HEK293 (cell line): Measurements from ENCODE around the gene WDR82.

Experiments used
- GLIS1 ChIP-seq: fragments of 450-650 bp; formaldehyde crosslinking; IDR thresholded peaks from 2 replicates; pipeline ENCODE4 v1.5.1; 2016; ENCODE audit warnings: missing biosample characterization, missing genetic modification characterization
- TCF7L2 ChIP-seq: IDR thresholded peaks from 2 replicates; pipeline ENCODE4 v1.6.1; 2011; ENCODE audit warnings: low read depth, mild to moderate bottlenecking, inconsistent platforms, low read length, moderate library complexity, borderline replicate concordance
- ZNF133 ChIP-seq: fragments of 450-650 bp; formaldehyde crosslinking; IDR thresholded peaks from 2 replicates; pipeline ENCODE4 v1.5.1; 2016; ENCODE audit warnings: missing biosample characterization, missing genetic modification characterization
- TF ChIP-seq, protein P1 (sequence below): fragments of 450-650 bp; formaldehyde crosslinking; IDR thresholded peaks from 2 replicates; pipeline ENCODE4 v1.5.1; 2016; ENCODE audit warnings: missing biosample characterization, missing genetic modification characterization
- TF ChIP-seq, protein P2 (sequence below): fragments of 450-650 bp; formaldehyde crosslinking; IDR thresholded peaks from 2 replicates; pipeline ENCODE4 v1.5.1; 2017; ENCODE audit warnings: missing biosample characterization, missing genetic modification characterization
- TF ChIP-seq, protein P3 (sequence below): fragments of 450-650 bp; formaldehyde crosslinking; IDR thresholded peaks from 2 replicates; pipeline ENCODE4 v1.5.1; 2016; ENCODE audit warnings: missing biosample characterization, missing genetic modification characterization

DNA sequence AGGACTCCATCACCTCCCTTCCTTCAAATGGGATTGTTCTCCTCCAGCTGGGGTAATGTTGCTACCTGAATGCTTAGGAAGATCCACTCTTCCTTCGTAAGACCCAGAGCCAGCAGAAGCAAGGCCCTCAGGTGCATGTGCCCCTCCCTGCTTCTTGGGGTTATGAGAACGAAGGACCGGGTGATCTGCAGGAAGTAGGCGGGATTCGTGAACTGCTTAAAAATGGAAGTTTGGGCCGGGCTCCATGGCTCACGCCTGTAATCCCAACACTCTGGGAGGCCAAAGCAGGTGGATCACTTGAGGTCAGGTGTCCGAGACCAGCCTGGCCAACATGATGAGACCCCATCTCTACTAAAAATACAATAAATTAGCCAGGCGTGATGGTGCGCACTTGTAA lies 61.0 kb downstream of the WDR82 start:
- TF ChIP-seq, protein P1, sequence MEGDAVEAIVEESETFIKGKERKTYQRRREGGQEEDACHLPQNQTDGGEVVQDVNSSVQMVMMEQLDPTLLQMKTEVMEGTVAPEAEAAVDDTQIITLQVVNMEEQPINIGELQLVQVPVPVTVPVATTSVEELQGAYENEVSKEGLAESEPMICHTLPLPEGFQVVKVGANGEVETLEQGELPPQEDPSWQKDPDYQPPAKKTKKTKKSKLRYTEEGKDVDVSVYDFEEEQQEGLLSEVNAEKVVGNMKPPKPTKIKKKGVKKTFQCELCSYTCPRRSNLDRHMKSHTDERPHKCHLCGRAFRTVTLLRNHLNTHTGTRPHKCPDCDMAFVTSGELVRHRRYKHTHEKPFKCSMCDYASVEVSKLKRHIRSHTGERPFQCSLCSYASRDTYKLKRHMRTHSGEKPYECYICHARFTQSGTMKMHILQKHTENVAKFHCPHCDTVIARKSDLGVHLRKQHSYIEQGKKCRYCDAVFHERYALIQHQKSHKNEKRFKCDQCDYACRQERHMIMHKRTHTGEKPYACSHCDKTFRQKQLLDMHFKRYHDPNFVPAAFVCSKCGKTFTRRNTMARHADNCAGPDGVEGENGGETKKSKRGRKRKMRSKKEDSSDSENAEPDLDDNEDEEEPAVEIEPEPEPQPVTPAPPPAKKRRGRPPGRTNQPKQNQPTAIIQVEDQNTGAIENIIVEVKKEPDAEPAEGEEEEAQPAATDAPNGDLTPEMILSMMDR = no peak
- TF ChIP-seq ZNF133 (tag by site-specific recombination) (no peak), GLIS1 (tag by site-specific recombination) (no peak), TCF7L2 (no peak)
- TF ChIP-seq, protein P2, sequence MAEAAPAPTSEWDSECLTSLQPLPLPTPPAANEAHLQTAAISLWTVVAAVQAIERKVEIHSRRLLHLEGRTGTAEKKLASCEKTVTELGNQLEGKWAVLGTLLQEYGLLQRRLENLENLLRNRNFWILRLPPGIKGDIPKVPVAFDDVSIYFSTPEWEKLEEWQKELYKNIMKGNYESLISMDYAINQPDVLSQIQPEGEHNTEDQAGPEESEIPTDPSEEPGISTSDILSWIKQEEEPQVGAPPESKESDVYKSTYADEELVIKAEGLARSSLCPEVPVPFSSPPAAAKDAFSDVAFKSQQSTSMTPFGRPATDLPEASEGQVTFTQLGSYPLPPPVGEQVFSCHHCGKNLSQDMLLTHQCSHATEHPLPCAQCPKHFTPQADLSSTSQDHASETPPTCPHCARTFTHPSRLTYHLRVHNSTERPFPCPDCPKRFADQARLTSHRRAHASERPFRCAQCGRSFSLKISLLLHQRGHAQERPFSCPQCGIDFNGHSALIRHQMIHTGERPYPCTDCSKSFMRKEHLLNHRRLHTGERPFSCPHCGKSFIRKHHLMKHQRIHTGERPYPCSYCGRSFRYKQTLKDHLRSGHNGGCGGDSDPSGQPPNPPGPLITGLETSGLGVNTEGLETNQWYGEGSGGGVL = no peak
- TF ChIP-seq, protein P3, sequence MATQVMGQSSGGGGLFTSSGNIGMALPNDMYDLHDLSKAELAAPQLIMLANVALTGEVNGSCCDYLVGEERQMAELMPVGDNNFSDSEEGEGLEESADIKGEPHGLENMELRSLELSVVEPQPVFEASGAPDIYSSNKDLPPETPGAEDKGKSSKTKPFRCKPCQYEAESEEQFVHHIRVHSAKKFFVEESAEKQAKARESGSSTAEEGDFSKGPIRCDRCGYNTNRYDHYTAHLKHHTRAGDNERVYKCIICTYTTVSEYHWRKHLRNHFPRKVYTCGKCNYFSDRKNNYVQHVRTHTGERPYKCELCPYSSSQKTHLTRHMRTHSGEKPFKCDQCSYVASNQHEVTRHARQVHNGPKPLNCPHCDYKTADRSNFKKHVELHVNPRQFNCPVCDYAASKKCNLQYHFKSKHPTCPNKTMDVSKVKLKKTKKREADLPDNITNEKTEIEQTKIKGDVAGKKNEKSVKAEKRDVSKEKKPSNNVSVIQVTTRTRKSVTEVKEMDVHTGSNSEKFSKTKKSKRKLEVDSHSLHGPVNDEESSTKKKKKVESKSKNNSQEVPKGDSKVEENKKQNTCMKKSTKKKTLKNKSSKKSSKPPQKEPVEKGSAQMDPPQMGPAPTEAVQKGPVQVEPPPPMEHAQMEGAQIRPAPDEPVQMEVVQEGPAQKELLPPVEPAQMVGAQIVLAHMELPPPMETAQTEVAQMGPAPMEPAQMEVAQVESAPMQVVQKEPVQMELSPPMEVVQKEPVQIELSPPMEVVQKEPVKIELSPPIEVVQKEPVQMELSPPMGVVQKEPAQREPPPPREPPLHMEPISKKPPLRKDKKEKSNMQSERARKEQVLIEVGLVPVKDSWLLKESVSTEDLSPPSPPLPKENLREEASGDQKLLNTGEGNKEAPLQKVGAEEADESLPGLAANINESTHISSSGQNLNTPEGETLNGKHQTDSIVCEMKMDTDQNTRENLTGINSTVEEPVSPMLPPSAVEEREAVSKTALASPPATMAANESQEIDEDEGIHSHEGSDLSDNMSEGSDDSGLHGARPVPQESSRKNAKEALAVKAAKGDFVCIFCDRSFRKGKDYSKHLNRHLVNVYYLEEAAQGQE (tag by site-specific recombination) = no peak
